ENCODE data around the gene SYNDIG1.

SYNDIG1 gene

GRCh38 chr20:24529369-24529719 is 59.9 kb downstream of the SYNDIG1 start:
- DNase-seq = no peak

GRCh38 chr20:24530131-24530680 is 60.8 kb downstream of the SYNDIG1 start:
- DNase-seq = peak; percentile 41

GRCh38 chr20:24531202-24531601 is 61.8 kb downstream of the SYNDIG1 start:
- no peak for DNase-seq

GRCh38 chr20:24531631-24532419 is 62.4 kb downstream of the SYNDIG1 start:
- no peak for DNase-seq

- no peak for DNase-seq
Observed at GRCh38 chr20:24533449-24533848, 64.0 kb downstream of the SYNDIG1 start.

- DNase-seq = no peak
Observed at GRCh38 chr20:24534282-24534681, 64.9 kb downstream of the SYNDIG1 start.

- no peak for DNase-seq
Observed at GRCh38 chr20:24535941-24536730, 66.7 kb downstream of the SYNDIG1 start.

- DNase-seq = no peak
Observed at GRCh38 chr20:24537210-24537609, 67.8 kb downstream of the SYNDIG1 start.

- no peak for DNase-seq
Observed at GRCh38 chr20:24542721-24543120, 73.3 kb downstream of the SYNDIG1 start.

GRCh38 chr20:24543168-24543567 is 73.7 kb downstream of the SYNDIG1 start:
- no peak for DNase-seq

- DNase-seq = no peak
Observed at GRCh38 chr20:24543741-24544140, 74.3 kb downstream of the SYNDIG1 start.

GRCh38 chr20:24544371-24544770 is 74.9 kb downstream of the SYNDIG1 start:
- no peak for DNase-seq

GRCh38 chr20:24545168-24545567 is 75.7 kb downstream of the SYNDIG1 start:
- no peak for DNase-seq

- peak; percentile 7 for DNase-seq
Observed at GRCh38 chr20:24546232-24546892, 76.9 kb downstream of the SYNDIG1 start.

- no peak for DNase-seq
Observed at GRCh38 chr20:24547967-24548366, 78.5 kb downstream of the SYNDIG1 start.

GRCh38 chr20:24559114-24559732 is 89.8 kb downstream of the SYNDIG1 start:
- no peak for DNase-seq

GRCh38 chr20:24560571-24561491 is 91.4 kb downstream of the SYNDIG1 start:
- no peak for DNase-seq

- DNase-seq = no peak
Observed at GRCh38 chr20:24565835-24566351, 96.5 kb downstream of the SYNDIG1 start.

- no peak for DNase-seq
Observed at GRCh38 chr20:24566656-24567055, 97.2 kb downstream of the SYNDIG1 start.

GRCh38 chr20:24567508-24567907 is 98.1 kb downstream of the SYNDIG1 start:
- DNase-seq = no peak

GRCh38 chr20:24568842-24569241 is 99.4 kb downstream of the SYNDIG1 start:
- DNase-seq = no peak

GRCh38 chr20:24571159-24571558 is 101.7 kb downstream of the SYNDIG1 start:
- DNase-seq = no peak
